ENCODE results near the gene DDAH2. TPM values are rescaled to one million over a fixed set of nuclear protein-coding genes. Genes with fewer than 3 reads are reported as not detected.

DDAH2 gene
- polyA plus RNA-seq, 3 donors, result 29.8 to 56.0 (median 30.6) TPM

GRCh38 chr6:31776485-31776988 is 47.4 kb upstream of the DDAH2 start:
- no peak for TF ChIP-seq CTCF (IDR thresholded peaks at IDR 0.05)
- DNase-seq, result no peak
- Histone ChIP-seq H3K9ac (ENCODE audit: insufficient read depth, low read length, poor library complexity, severe bottlenecking) (peak overlapping the region; percentile 46), H3K4me2 (replicated peaks; ENCODE audit: extremely low read depth, low read length, poor library complexity, severe bottlenecking) (peak overlapping the region; percentile 57), H3K9me3 (replicated peaks in 1 of 2; ENCODE audit: control insufficient read depth in 1 of 2, insufficient read depth in 1 of 2, low read length in 2 of 2) (no peaks in the 10 kb centered on the region), H3K79me2 (ENCODE audit: insufficient read depth, low read length) (no peaks in the 10 kb centered on the region), H2AFZ (ENCODE audit: insufficient read depth, low read depth, low read length, poor library complexity, severe bottlenecking) (peak overlapping the region; percentile 56), H3K27ac (ENCODE audit: low read depth in 1 of 2, low read length in 2 of 2) (peak overlapping the region in 1 of 2 donors; percentile 41), H4K20me1 (ENCODE audit: insufficient read depth, low read length) (no peaks in the 10 kb centered on the region), H3K4me1 (ENCODE audit: control insufficient read depth in 1 of 2, insufficient read depth in 2 of 2, low read length in 2 of 2) (peaks cover 13 to 15% of the 10 kb centered on the region in 2 donors), H3K4me3 (replicated peaks in 1 of 3; ENCODE audit: low read depth in 2 of 3, low read length in 3 of 3) (peak overlapping the region in 1 of 3 experiments; percentile 31), H3K36me3 (replicated peaks in 1 of 2; ENCODE audit: control insufficient read depth in 1 of 2, insufficient read depth in 2 of 2, low read length in 2 of 2) (peaks cover 36 to 37% of the 10 kb centered on the region in 2 donors), H3K27me3 (ENCODE audit: control insufficient read depth in 2 of 2, insufficient read depth in 2 of 2, low read length in 2 of 2) (no peaks in the 10 kb centered on the region)
- H3K4me3 Mint-ChIP-seq, result peak overlapping the region; percentile 27 to 70
- no peaks in the 10 kb centered on the region for H3K9me3 Mint-ChIP-seq
- peaks cover 15% of the 10 kb centered on the region for H3K4me1 Mint-ChIP-seq
- intact Hi-C loops (cut with micrococcal nuclease), result no loop called here
- H3K27me3 Mint-ChIP-seq (ENCODE audit: low read depth in 3 of 3), result peaks cover 0 to 3% (median 2%) of the 10 kb centered on the region in 3 donors
- H3K36me3 Mint-ChIP-seq, result peaks cover 33 to 42% of the 10 kb centered on the region in 2 donors
- 21% methylated on average over 11 of the region's 14 CpGs for WGBS (ENCODE audit: insufficient coverage)
- H3K27ac Mint-ChIP-seq, result peak overlapping the region in 4 of 7 donors; percentile 19 to 81 (median 50)

GRCh38 chr6:31775633-31776484 is 46.8 kb upstream of the DDAH2 start:
- no peak for TF ChIP-seq CTCF (IDR thresholded peaks at IDR 0.05)
- 95% methylated on average over 29 of the region's 32 CpGs for WGBS (ENCODE audit: insufficient coverage)
- peaks cover 13 to 15% of the 10 kb centered on the region in 2 donors for H3K4me1 ChIP-seq (ENCODE audit: control insufficient read depth in 1 of 2, insufficient read depth in 2 of 2, low read length in 2 of 2)
- Mint-ChIP-seq H3K4me3 (no peak overlapping the region), H3K27me3 (ENCODE audit: low read depth in 3 of 3) (peaks cover 0 to 3% (median 2%) of the 10 kb centered on the region in 3 donors), H3K27ac (peak overlapping the region in 4 of 7 donors; percentile 6 to 77 (median 50)), H3K4me1 (peaks cover 15% of the 10 kb centered on the region), H3K9me3 (no peaks in the 10 kb centered on the region), H3K36me3 (peaks cover 28 to 35% of the 10 kb centered on the region in 2 donors)
- no peak overlapping the region for H3K4me2 ChIP-seq (replicated peaks; ENCODE audit: extremely low read depth, low read length, poor library complexity, severe bottlenecking)
- no peak overlapping the region for H3K27ac ChIP-seq (ENCODE audit: low read depth in 1 of 2, low read length in 2 of 2)
- no peaks in the 10 kb centered on the region for H4K20me1 ChIP-seq (ENCODE audit: insufficient read depth, low read length)
- intact Hi-C loops (cut with micrococcal nuclease), result no loop called here
- peaks cover 30 to 31% of the 10 kb centered on the region in 2 donors for H3K36me3 ChIP-seq (replicated peaks in 1 of 2; ENCODE audit: control insufficient read depth in 1 of 2, insufficient read depth in 2 of 2, low read length in 2 of 2)
- H3K79me2 ChIP-seq (ENCODE audit: insufficient read depth, low read length), result no peaks in the 10 kb centered on the region
- H2AFZ ChIP-seq (ENCODE audit: insufficient read depth, low read depth, low read length, poor library complexity, severe bottlenecking), result no peak overlapping the region
- no peak overlapping the region for H3K9ac ChIP-seq (ENCODE audit: insufficient read depth, low read length, poor library complexity, severe bottlenecking)
- no peaks in the 10 kb centered on the region for H3K9me3 ChIP-seq (replicated peaks in 1 of 2; ENCODE audit: control insufficient read depth in 1 of 2, insufficient read depth in 1 of 2, low read length in 2 of 2)
- H3K4me3 ChIP-seq (replicated peaks in 1 of 3; ENCODE audit: low read depth in 2 of 3, low read length in 3 of 3), result no peak overlapping the region
- no peak for DNase-seq
- H3K27me3 ChIP-seq (ENCODE audit: control insufficient read depth in 2 of 2, insufficient read depth in 2 of 2, low read length in 2 of 2), result no peaks in the 10 kb centered on the region
